CD4-positive, alpha-beta T cell treated with Interleukin-1 beta for 1 hour (primary cell): ENCODE data around the gene ACP4.

Experiments
- DNase-seq, 2 donors: peaks; one replicate each; pipeline ENCODE4 v3.0.0-alpha.2; 2020 to 2022

ACP4 gene

GRCh38 chr19:50823389-50824042 lies 33.3 kb downstream of the ACP4 start, which contains the start of gene KLK1:
KLK1 (minus strand) TSS chr19:50823787; CDS start chr19:50823748, 39 bp downstream.
- DNase-seq: no peak

- no peak for DNase-seq
Measured at GRCh38 chr19:50826492-50827240, 36.5 kb downstream of the ACP4 start.

- DNase-seq: no peak
Measured at GRCh38 chr19:50827476-50827875, 37.3 kb downstream of the ACP4 start.

- no peak for DNase-seq
Measured at GRCh38 chr19:50829801-50830200, 39.6 kb downstream of the ACP4 start.

- DNase-seq: no peak
Measured at GRCh38 chr19:50830266-50831025, 40.2 kb downstream of the ACP4 start.

- no peak for DNase-seq
Measured at GRCh38 chr19:50831026-50831396, 40.8 kb downstream of the ACP4 start.

- DNase-seq: no peak
Measured at GRCh38 chr19:50832666-50833065, 42.5 kb downstream of the ACP4 start.

- no peak for DNase-seq
Measured at GRCh38 chr19:50833117-50833801, 43.0 kb downstream of the ACP4 start, which contains the start of gene KLK15. KLK15 (minus strand) TSS chr19:50833574; CDS start chr19:50831492, 2,082 bp downstream.

GRCh38 chr19:50833802-50834167 lies 43.6 kb downstream of the ACP4 start:
- no peak for DNase-seq

- DNase-seq: no peak
Measured at GRCh38 chr19:50835103-50835784, 45.0 kb downstream of the ACP4 start.

- DNase-seq: peak; percentile 64 to 68
Measured at GRCh38 chr19:50835785-50836542, 45.7 kb downstream of the ACP4 start.

- no peak for DNase-seq
Measured at GRCh38 chr19:50836543-50837195, 46.5 kb downstream of the ACP4 start.

GRCh38 chr19:50837300-50837699 lies 47.1 kb downstream of the ACP4 start:
- no peak for DNase-seq

GRCh38 chr19:50838239-50838638 lies 48.0 kb downstream of the ACP4 start:
- no peak for DNase-seq

- no peak for DNase-seq
Measured at GRCh38 chr19:50839712-50840655, 49.8 kb downstream of the ACP4 start.

GRCh38 chr19:50842130-50842529 lies 51.9 kb downstream of the ACP4 start:
- no peak for DNase-seq

- no peak for DNase-seq
Measured at GRCh38 chr19:50843205-50843604, 53.0 kb downstream of the ACP4 start.

GRCh38 chr19:50843701-50844221 lies 53.5 kb downstream of the ACP4 start:
- no peak for DNase-seq

- DNase-seq: no peak
Measured at GRCh38 chr19:50844296-50844935, 54.2 kb downstream of the ACP4 start.
